GM12878 (cell line): ENCODE data around the gene PTK7.

Experiments
- ESRRA ChIP-seq: IDR thresholded peaks from 2 replicates; pipeline ENCODE4 v1.6.1; 2012; ENCODE audit warnings: mild to moderate bottlenecking, low read length, improper control_type of control experiment
- NFIC ChIP-seq: IDR thresholded peaks from 2 replicates; pipeline ENCODE4 v1.6.1; 2012; ENCODE audit warnings: low read depth, mild to moderate bottlenecking, inconsistent platforms, low read length, moderate library complexity
- TF ChIP-seq, protein P1 (sequence below): fragments of 450-650 bp; IDR thresholded peaks from 2 replicates; pipeline ENCODE4 v1.6.1; 2017; ENCODE audit warnings: mild to moderate bottlenecking
- TF ChIP-seq, protein P2 (sequence below), 3 experiments: IDR thresholded peaks in 2 of 3; conservative IDR thresholded peaks in 1 of 3; 2 replicates each; pipeline ENCODE4 v1.5.1; 2011; ENCODE audit warnings: low read depth in 3 of 3, low read length in 3 of 3, mild to moderate bottlenecking in 3 of 3, control low read depth in 2 of 3, moderate library complexity in 2 of 3, inconsistent platforms in 1 of 3, mixed read lengths in 1 of 3; ENCODE audit not compliant: control insufficient read depth in 2 of 3, insufficient read depth in 1 of 3; ENCODE audit errors: extremely low read depth in 1 of 3

DNA sequence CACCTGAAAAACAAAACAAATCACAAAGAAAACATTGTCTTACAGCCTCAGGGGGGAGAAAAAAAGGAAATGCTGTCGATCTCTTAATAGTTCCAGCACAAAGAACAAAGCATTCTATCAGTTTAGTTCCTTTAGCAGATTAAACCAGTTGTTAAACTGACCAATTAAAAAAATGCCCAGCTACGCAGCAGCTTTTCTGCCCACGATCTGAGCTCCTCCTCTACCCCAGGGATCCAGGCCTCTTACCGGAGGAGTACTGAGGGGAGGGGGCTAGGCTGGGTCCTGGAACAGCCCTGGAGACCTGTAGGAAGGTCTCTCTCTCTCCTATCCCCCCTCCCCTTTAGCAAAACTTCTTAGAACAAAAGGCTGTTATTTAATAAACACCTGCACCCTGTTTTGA lies 13.4 kb downstream of the PTK7 start:
- TF ChIP-seq NFIC (no peak), ESRRA (no peak)
- TF ChIP-seq, protein P1, sequence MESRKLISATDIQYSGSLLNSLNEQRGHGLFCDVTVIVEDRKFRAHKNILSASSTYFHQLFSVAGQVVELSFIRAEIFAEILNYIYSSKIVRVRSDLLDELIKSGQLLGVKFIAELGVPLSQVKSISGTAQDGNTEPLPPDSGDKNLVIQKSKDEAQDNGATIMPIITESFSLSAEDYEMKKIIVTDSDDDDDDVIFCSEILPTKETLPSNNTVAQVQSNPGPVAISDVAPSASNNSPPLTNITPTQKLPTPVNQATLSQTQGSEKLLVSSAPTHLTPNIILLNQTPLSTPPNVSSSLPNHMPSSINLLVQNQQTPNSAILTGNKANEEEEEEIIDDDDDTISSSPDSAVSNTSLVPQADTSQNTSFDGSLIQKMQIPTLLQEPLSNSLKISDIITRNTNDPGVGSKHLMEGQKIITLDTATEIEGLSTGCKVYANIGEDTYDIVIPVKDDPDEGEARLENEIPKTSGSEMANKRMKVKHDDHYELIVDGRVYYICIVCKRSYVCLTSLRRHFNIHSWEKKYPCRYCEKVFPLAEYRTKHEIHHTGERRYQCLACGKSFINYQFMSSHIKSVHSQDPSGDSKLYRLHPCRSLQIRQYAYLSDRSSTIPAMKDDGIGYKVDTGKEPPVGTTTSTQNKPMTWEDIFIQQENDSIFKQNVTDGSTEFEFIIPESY: no peak
- TF ChIP-seq, protein P2, sequence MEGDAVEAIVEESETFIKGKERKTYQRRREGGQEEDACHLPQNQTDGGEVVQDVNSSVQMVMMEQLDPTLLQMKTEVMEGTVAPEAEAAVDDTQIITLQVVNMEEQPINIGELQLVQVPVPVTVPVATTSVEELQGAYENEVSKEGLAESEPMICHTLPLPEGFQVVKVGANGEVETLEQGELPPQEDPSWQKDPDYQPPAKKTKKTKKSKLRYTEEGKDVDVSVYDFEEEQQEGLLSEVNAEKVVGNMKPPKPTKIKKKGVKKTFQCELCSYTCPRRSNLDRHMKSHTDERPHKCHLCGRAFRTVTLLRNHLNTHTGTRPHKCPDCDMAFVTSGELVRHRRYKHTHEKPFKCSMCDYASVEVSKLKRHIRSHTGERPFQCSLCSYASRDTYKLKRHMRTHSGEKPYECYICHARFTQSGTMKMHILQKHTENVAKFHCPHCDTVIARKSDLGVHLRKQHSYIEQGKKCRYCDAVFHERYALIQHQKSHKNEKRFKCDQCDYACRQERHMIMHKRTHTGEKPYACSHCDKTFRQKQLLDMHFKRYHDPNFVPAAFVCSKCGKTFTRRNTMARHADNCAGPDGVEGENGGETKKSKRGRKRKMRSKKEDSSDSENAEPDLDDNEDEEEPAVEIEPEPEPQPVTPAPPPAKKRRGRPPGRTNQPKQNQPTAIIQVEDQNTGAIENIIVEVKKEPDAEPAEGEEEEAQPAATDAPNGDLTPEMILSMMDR (IDR thresholded peaks at IDR 0.05 in 2 of 3, conservative IDR thresholded peaks at IDR 0.05 in 1 of 3; ENCODE audit: control insufficient read depth in 2 of 3, extremely low read depth in 1 of 3, insufficient read depth in 1 of 3, low read depth in 3 of 3, low read length in 3 of 3): no peak
